GM12873 (cell line): Measurements from ENCODE around the gene HS6ST1.

ENCODE experiments used
- CTCF ChIP-seq: IDR thresholded peaks from 2 replicates; pipeline ENCODE4 v1.5.1; 2012; ENCODE audit warnings: low read depth, mild to moderate bottlenecking, moderate library complexity, low read length, control low read depth; ENCODE audit not compliant: insufficient read depth; ENCODE audit errors: missing control alignments

HS6ST1 gene

GRCh38 chr2:128263902-128264331, 54.8 kb downstream of the HS6ST1 start:
- no peak for TF ChIP-seq CTCF

GRCh38 chr2:128262315-128263253, 56.1 kb downstream of the HS6ST1 start:
- TF ChIP-seq CTCF: no peak

GRCh38 chr2:128261245-128262128, 57.2 kb downstream of the HS6ST1 start:
- no peak for TF ChIP-seq CTCF

GRCh38 chr2:128260239-128261138, 58.2 kb downstream of the HS6ST1 start:
- TF ChIP-seq CTCF: no peak

- TF ChIP-seq CTCF: no peak
Measured at GRCh38 chr2:128259585-128259984, 59.1 kb downstream of the HS6ST1 start.

GRCh38 chr2:128258218-128258617, 60.5 kb downstream of the HS6ST1 start:
- no peak for TF ChIP-seq CTCF
